Activated naive CD4-positive, alpha-beta T cell treated with anti-CD3 and anti-CD28 coated beads, Interleukin-2, amount 10 ng/mL, durations not matched to agents 7 days and 5 days (primary cell): ENCODE measurements around the gene BTG4.
A peak's percentile ranks its signal among the peaks of the same experiment; 100 is the strongest.

Experiments used
- CTCF ChIA-PET: fragments of 350-600 bp; sonication (Branson Sonifier 250); formaldehyde crosslinking; loops from one replicate; lab custom pipeline; 2021; ENCODE audit warnings: antibody characterized with exemption; lab: Charles Lee
- DNase-seq: peaks from one replicate; pipeline ENCODE4 v3.0.0-alpha.2; 2020
- H3K27ac Mint-ChIP-seq: one replicate; pipeline ENCODE4 v1.8.0; 2021; ENCODE audit warnings: mild to moderate bottlenecking, moderate library complexity, mixed read lengths
- H3K27me3 Mint-ChIP-seq: one replicate; pipeline ENCODE4 v1.8.0; 2021; ENCODE audit warnings: mild to moderate bottlenecking, mixed read lengths
- H3K36me3 Mint-ChIP-seq: one replicate; pipeline ENCODE4 v1.8.0; 2021; ENCODE audit warnings: mixed read lengths
- H3K4me1 Mint-ChIP-seq: one replicate; pipeline ENCODE4 v1.8.0; 2021; ENCODE audit warnings: mixed read lengths
- H3K4me3 Mint-ChIP-seq: one replicate; pipeline ENCODE4 v1.8.0; 2021; ENCODE audit warnings: mild to moderate bottlenecking, moderate library complexity, mixed read lengths
- H3K9me3 Mint-ChIP-seq: one replicate; pipeline ENCODE4 v1.8.0; 2021; ENCODE audit warnings: mixed read lengths

Gene BTG4

GRCh38 chr11:111528557-111528956 lies 16.4 kb upstream of the BTG4 start:
- Mint-ChIP-seq H3K27me3 (no peaks in the 10 kb centered on the region), H3K36me3 (no peaks in the 10 kb centered on the region), H3K4me1 (peaks cover 28% of the 10 kb centered on the region), H3K9me3 (no peaks in the 10 kb centered on the region), H3K27ac (peak overlapping the region; percentile 60), H3K4me3 (no peak overlapping the region)
- CTCF ChIA-PET = interaction anchor here (1.1 to 2.1 kb wide), 2 partner anchors 16 to 73 kb away, joined by 5 to 6 read pairs; partner anchors contain the start of gene BTG4
- peak; percentile 40 for DNase-seq

GRCh38 chr11:111527279-111527678 lies 15.1 kb upstream of the BTG4 start:
- CTCF ChIA-PET = no interaction called here
- H3K36me3 Mint-ChIP-seq = no peaks in the 10 kb centered on the region
- no peak overlapping the region for H3K27ac Mint-ChIP-seq
- DNase-seq = no peak
- H3K4me3 Mint-ChIP-seq = no peak overlapping the region
- peaks cover 27% of the 10 kb centered on the region for H3K4me1 Mint-ChIP-seq
- H3K9me3 Mint-ChIP-seq = no peaks in the 10 kb centered on the region
- no peaks in the 10 kb centered on the region for H3K27me3 Mint-ChIP-seq

GRCh38 chr11:111526501-111526900 lies 14.3 kb upstream of the BTG4 start:
- peaks cover 22% of the 10 kb centered on the region for H3K4me1 Mint-ChIP-seq
- no peak for DNase-seq
- no peaks in the 10 kb centered on the region for H3K36me3 Mint-ChIP-seq
- H3K27ac Mint-ChIP-seq = no peak overlapping the region
- no peaks in the 10 kb centered on the region for H3K9me3 Mint-ChIP-seq
- CTCF ChIA-PET = no interaction called here
- H3K27me3 Mint-ChIP-seq = no peaks in the 10 kb centered on the region
- no peak overlapping the region for H3K4me3 Mint-ChIP-seq

GRCh38 chr11:111525456-111525855 lies 13.3 kb upstream of the BTG4 start:
- Mint-ChIP-seq H3K27ac (no peak overlapping the region), H3K36me3 (no peaks in the 10 kb centered on the region), H3K27me3 (no peaks in the 10 kb centered on the region), H3K4me3 (no peak overlapping the region), H3K9me3 (no peaks in the 10 kb centered on the region), H3K4me1 (peaks cover 20% of the 10 kb centered on the region)
- DNase-seq = no peak
- CTCF ChIA-PET = interaction anchor here (0.6 to 1.4 kb wide), 3 partner anchors 41 to 507 kb away, joined by 3 to 5 read pairs (median 4); no protein-coding TSS in a partner anchor

- no peak for DNase-seq
- Mint-ChIP-seq H3K36me3 (no peaks in the 10 kb centered on the region), H3K27ac (no peak overlapping the region), H3K9me3 (no peaks in the 10 kb centered on the region), H3K27me3 (no peaks in the 10 kb centered on the region), H3K4me3 (no peak overlapping the region), H3K4me1 (peaks cover 16% of the 10 kb centered on the region)
- CTCF ChIA-PET = no interaction called here
These were observed 11.9 kb upstream of the BTG4 start for GRCh38 chr11:111524056-111524455.

GRCh38 chr11:111523343-111523742 lies 11.2 kb upstream of the BTG4 start:
- H3K36me3 Mint-ChIP-seq = no peaks in the 10 kb centered on the region
- no peaks in the 10 kb centered on the region for H3K27me3 Mint-ChIP-seq
- H3K4me1 Mint-ChIP-seq = peaks cover 9% of the 10 kb centered on the region
- no peak overlapping the region for H3K4me3 Mint-ChIP-seq
- CTCF ChIA-PET = interaction anchor here (0.7 kb wide), 1 partner anchor 11 kb away, joined by 3 read pairs; no protein-coding TSS in a partner anchor
- no peak for DNase-seq
- no peaks in the 10 kb centered on the region for H3K9me3 Mint-ChIP-seq
- H3K27ac Mint-ChIP-seq = no peak overlapping the region

GRCh38 chr11:111522426-111522825 lies 10.2 kb upstream of the BTG4 start:
- no peak overlapping the region for H3K4me3 Mint-ChIP-seq
- CTCF ChIA-PET = interaction anchor here (0.7 kb wide), 2 partner anchors 12 to 90 kb away, joined by 3 read pairs; no protein-coding TSS in a partner anchor
- peaks cover 9% of the 10 kb centered on the region for H3K4me1 Mint-ChIP-seq
- DNase-seq = no peak
- H3K9me3 Mint-ChIP-seq = no peaks in the 10 kb centered on the region
- H3K36me3 Mint-ChIP-seq = no peaks in the 10 kb centered on the region
- no peaks in the 10 kb centered on the region for H3K27me3 Mint-ChIP-seq
- no peak overlapping the region for H3K27ac Mint-ChIP-seq

GRCh38 chr11:111521135-111521534 lies 8.9 kb upstream of the BTG4 start:
- Mint-ChIP-seq H3K9me3 (no peaks in the 10 kb centered on the region), H3K27me3 (no peaks in the 10 kb centered on the region), H3K4me1 (peaks cover 3% of the 10 kb centered on the region), H3K36me3 (no peaks in the 10 kb centered on the region), H3K27ac (no peak overlapping the region), H3K4me3 (no peak overlapping the region)
- DNase-seq = no peak
- CTCF ChIA-PET = interaction anchor here (1.0 kb wide), 1 partner anchor 8 kb away, joined by 3 read pairs; no protein-coding TSS in a partner anchor

- no peaks in the 10 kb centered on the region for H3K9me3 Mint-ChIP-seq
- no peaks in the 10 kb centered on the region for H3K36me3 Mint-ChIP-seq
- H3K4me1 Mint-ChIP-seq = no peaks in the 10 kb centered on the region
- no peak overlapping the region for H3K4me3 Mint-ChIP-seq
- no peak for DNase-seq
- H3K27me3 Mint-ChIP-seq = no peaks in the 10 kb centered on the region
- CTCF ChIA-PET = interaction anchor here (1.0 kb wide), 1 partner anchor 8 kb away, joined by 3 read pairs; no protein-coding TSS in a partner anchor
- no peak overlapping the region for H3K27ac Mint-ChIP-seq
These were observed 8.4 kb upstream of the BTG4 start for GRCh38 chr11:111520560-111520959.

GRCh38 chr11:111518668-111519067 lies 6.5 kb upstream of the BTG4 start:
- Mint-ChIP-seq H3K36me3 (peaks cover 2% of the 10 kb centered on the region), H3K4me1 (peaks cover 9% of the 10 kb centered on the region), H3K9me3 (no peaks in the 10 kb centered on the region), H3K4me3 (no peak overlapping the region), H3K27me3 (peaks cover 19% of the 10 kb centered on the region), H3K27ac (no peak overlapping the region)
- DNase-seq = no peak
- CTCF ChIA-PET = interaction anchor here (1.3 to 1.5 kb wide), 2 partner anchors 14 to 64 kb away, joined by 3 to 4 read pairs; no protein-coding TSS in a partner anchor

- H3K9me3 Mint-ChIP-seq = no peaks in the 10 kb centered on the region
- H3K4me3 Mint-ChIP-seq = no peak overlapping the region
- no peak for DNase-seq
- H3K27ac Mint-ChIP-seq = no peak overlapping the region
- H3K36me3 Mint-ChIP-seq = peaks cover 2% of the 10 kb centered on the region
- CTCF ChIA-PET = no interaction called here
- H3K27me3 Mint-ChIP-seq = peaks cover 42% of the 10 kb centered on the region
- H3K4me1 Mint-ChIP-seq = peaks cover 15% of the 10 kb centered on the region
These were observed 3.4 kb upstream of the BTG4 start for GRCh38 chr11:111515591-111515990.

- Mint-ChIP-seq H3K4me1 (peaks cover 15% of the 10 kb centered on the region), H3K4me3 (peak within 1 kb of the TSS; percentile 33), H3K9me3 (no peaks in the 10 kb centered on the region), H3K27ac (no peak within 1 kb of the TSS), H3K36me3 (peaks cover 2% of the 10 kb centered on the region), H3K27me3 (peaks cover 48% of the 10 kb centered on the region)
- peak; percentile 32 for DNase-seq
- CTCF ChIA-PET = interaction anchor here (0.9 to 1.0 kb wide), 3 partner anchors 20 to 82 kb away, joined by 3 read pairs; no protein-coding TSS in a partner anchor
These were observed 2.2 kb upstream of the BTG4 start, which contains the start of gene HOATZ for GRCh38 chr11:111514216-111515031. TSS of gene HOATZ (plus strand) at chr11:111514778. CDS start at chr11:111514785, 7 bp downstream.

- peaks cover 15% of the 10 kb centered on the region for H3K4me1 Mint-ChIP-seq
- peaks cover 50% of the 10 kb centered on the region for H3K27me3 Mint-ChIP-seq
- CTCF ChIA-PET = interaction anchor here (0.7 to 1.6 kb wide), 8 partner anchors 8 to 81 kb away, joined by 3 to 8 read pairs (median 3); no protein-coding TSS in a partner anchor
- H3K9me3 Mint-ChIP-seq = no peaks in the 10 kb centered on the region
- no peak overlapping the region for H3K4me3 Mint-ChIP-seq
- peaks cover 2% of the 10 kb centered on the region for H3K36me3 Mint-ChIP-seq
- DNase-seq = no peak
- H3K27ac Mint-ChIP-seq = no peak overlapping the region
These were observed 1.0 kb upstream of the BTG4 start for GRCh38 chr11:111513240-111513605.

- Mint-ChIP-seq H3K4me3 (no peak overlapping the region), H3K4me1 (peaks cover 15% of the 10 kb centered on the region), H3K27me3 (peaks cover 61% of the 10 kb centered on the region), H3K27ac (no peak overlapping the region), H3K36me3 (peaks cover 2% of the 10 kb centered on the region), H3K9me3 (no peaks in the 10 kb centered on the region)
- DNase-seq = no peak
- CTCF ChIA-PET = interaction anchor here (0.7 kb wide), 1 partner anchor 266 kb away, joined by 4 read pairs; no protein-coding TSS in a partner anchor
These were observed 1.9 kb downstream of the BTG4 start for GRCh38 chr11:111510311-111510710.
